ENCODE results near the gene PHIP. TPM values are rescaled to one million over a fixed set of nuclear protein-coding genes. Genes with fewer than 3 reads are reported as not detected.

The PHIP gene
- total RNA-seq, 4 donors from 2014 or later, result 32.2 to 41.0 (median 36.8) TPM

DNA sequence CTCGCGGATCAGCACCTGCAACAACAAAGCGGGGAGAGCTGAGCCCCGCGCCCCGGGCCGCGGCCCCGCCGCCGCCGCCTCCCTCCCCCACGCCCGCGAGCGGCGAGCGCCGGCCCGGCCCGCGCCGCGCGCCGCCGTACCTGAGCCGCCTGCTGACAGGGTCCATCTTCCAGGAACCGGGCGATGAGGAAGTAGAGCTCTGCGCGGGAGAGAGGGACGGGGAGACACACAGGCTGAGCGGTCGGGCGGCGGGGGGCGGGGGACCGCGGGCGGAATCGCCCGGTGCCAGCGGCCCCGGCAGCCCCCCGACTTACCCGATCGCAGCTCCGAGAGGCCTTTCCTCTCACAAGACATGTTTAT, 359 bp downstream of the PHIP start:
- H3K9me3 ChIP-seq, result no peaks in the 10 kb centered on the region
- DNase-seq (ENCODE audit: low spot score in 2 of 2), result no peak
- 0% methylated on average over 19 of the region's 49 CpGs; no CpG with 5 or more reads in 1 of the 2 donors for WGBS, 2 donors
- peak overlapping the region; percentile 97 to 100 (median 100) for H3K27ac ChIP-seq
- H3K36me3 ChIP-seq, result no peaks in the 10 kb centered on the region
- H3K4me3 ChIP-seq, result peak overlapping the region; percentile 77 to 97 (median 85)
- H3K4me1 ChIP-seq, result peaks cover 0 to 49% (median 20%) of the 10 kb centered on the region in 4 donors
- H3K27me3 ChIP-seq, result no peaks in the 10 kb centered on the region
- TF ChIP-seq POLR2A (IDR thresholded peaks at IDR 0.05), result no peak
- no peak for TF ChIP-seq CTCF (IDR thresholded peaks at IDR 0.05)
- TF ChIP-seq EP300 (IDR thresholded peaks at IDR 0.05), result no peak

- TF ChIP-seq POLR2A (IDR thresholded peaks at IDR 0.05) (peak; percentile 51 to 59), CTCF (IDR thresholded peaks at IDR 0.05) (peak in 1 of 5 experiments; percentile 33), EP300 (IDR thresholded peaks at IDR 0.05) (peak in 1 of 2 donors; percentile 80)
- Histone ChIP-seq H3K36me3 (no peaks in the 10 kb centered on the region), H3K27me3 (no peaks in the 10 kb centered on the region), H3K4me1 (peaks cover 0 to 56% (median 21%) of the 10 kb centered on the region in 4 donors), H3K4me3 (peak overlapping the region; percentile 57 to 83 (median 75)), H3K27ac (peak overlapping the region; percentile 96 to 100 (median 99)), H3K9me3 (no peaks in the 10 kb centered on the region)
- WGBS, 2 donors, result 1 to 2% methylated on average over 47 to 70 of the region's 79 CpGs
- peak; percentile 81 to 84 for DNase-seq (ENCODE audit: low spot score in 2 of 2)
These were observed 1.0 kb downstream of the PHIP start for GRCh38 chr6:79076782-79077641.

- peak overlapping the region; percentile 40 to 83 (median 75) for H3K4me3 ChIP-seq
- 10 to 11% methylated on average over 5 of the region's 5 CpGs for WGBS, 2 donors
- DNase-seq (ENCODE audit: low spot score in 2 of 2), result no peak
- no peaks in the 10 kb centered on the region for H3K9me3 ChIP-seq
- H3K27ac ChIP-seq, result peak overlapping the region; percentile 96 to 100 (median 99)
- H3K4me1 ChIP-seq, result peaks cover 0 to 63% (median 24%) of the 10 kb centered on the region in 4 donors
- TF ChIP-seq CTCF (IDR thresholded peaks at IDR 0.05) (no peak), POLR2A (IDR thresholded peaks at IDR 0.05) (no peak), EP300 (IDR thresholded peaks at IDR 0.05) (no peak)
- H3K27me3 ChIP-seq, result no peaks in the 10 kb centered on the region
- H3K36me3 ChIP-seq, result no peaks in the 10 kb centered on the region
These were observed 1.9 kb downstream of the PHIP start for GRCh38 chr6:79076160-79076559.

DNA sequence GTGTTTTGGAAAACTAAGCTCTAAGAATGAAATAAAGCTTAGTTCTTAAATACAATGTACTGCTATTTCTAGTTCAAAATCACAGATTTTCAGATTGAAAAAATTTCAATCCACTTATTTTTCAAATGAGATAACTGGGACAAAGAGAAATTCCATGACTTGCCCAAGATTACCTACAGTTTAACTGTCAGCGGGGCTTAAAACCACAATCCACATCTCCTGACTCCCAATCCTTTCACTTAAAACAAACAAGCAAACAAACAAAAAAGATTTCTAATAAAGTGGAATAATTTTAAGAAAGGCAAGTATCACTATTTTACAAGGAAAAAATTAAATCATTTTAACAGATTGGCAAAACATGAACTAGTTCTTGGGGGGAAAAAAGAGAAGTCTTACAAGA, 4.2 kb downstream of the PHIP start:
- no peak overlapping the region for H3K4me3 ChIP-seq
- TF ChIP-seq POLR2A (IDR thresholded peaks at IDR 0.05), result no peak
- TF ChIP-seq EP300 (IDR thresholded peaks at IDR 0.05), result no peak
- no peak for TF ChIP-seq CTCF (IDR thresholded peaks at IDR 0.05)
- H3K36me3 ChIP-seq, result no peaks in the 10 kb centered on the region
- no peaks in the 10 kb centered on the region for H3K27me3 ChIP-seq
- no peaks in the 10 kb centered on the region for H3K9me3 ChIP-seq
- peak overlapping the region in 2 of 4 donors; percentile 3 to 47 for H3K27ac ChIP-seq
- WGBS, 2 donors, result 81 to 87% methylated on average over 1 of the region's 1 CpG
- no peak for DNase-seq (ENCODE audit: low spot score in 2 of 2)
- peaks cover 0 to 75% (median 16%) of the 10 kb centered on the region in 4 donors for H3K4me1 ChIP-seq

GRCh38 chr6:79072640-79073181, 5.3 kb downstream of the PHIP start:
- peaks cover 0 to 85% (median 16%) of the 10 kb centered on the region in 4 donors for H3K4me1 ChIP-seq
- WGBS, 2 donors, result 95 to 98% methylated on average over 3 of the region's 3 CpGs

More at GRCh38 chr6:79072640-79073181, 5.3 kb downstream of the PHIP start:
- no peaks in the 10 kb centered on the region for H3K36me3 ChIP-seq
- DNase-seq (ENCODE audit: low spot score in 2 of 2), result no peak
- no peaks in the 10 kb centered on the region for H3K9me3 ChIP-seq
- TF ChIP-seq CTCF (IDR thresholded peaks at IDR 0.05) (no peak), POLR2A (IDR thresholded peaks at IDR 0.05) (no peak), EP300 (IDR thresholded peaks at IDR 0.05) (no peak)
- H3K4me3 ChIP-seq, result no peak overlapping the region
- no peak overlapping the region for H3K27ac ChIP-seq
- no peaks in the 10 kb centered on the region for H3K27me3 ChIP-seq
